GM12872 (cell line): ENCODE measurements around the gene SLC25A13.

ENCODE experiments used
- CTCF ChIP-seq: IDR thresholded peaks from 3 replicates; pipeline ENCODE4 v1.5.1; 2011; ENCODE audit warnings: low read depth, mild to moderate bottlenecking, low read length, moderate library complexity; ENCODE audit not compliant: insufficient read depth

SLC25A13 gene

GRCh38 chr7:96248405-96248804, 73.5 kb downstream of the SLC25A13 start:
- no peak for TF ChIP-seq CTCF

GRCh38 chr7:96246919-96247318, 75.0 kb downstream of the SLC25A13 start:
- TF ChIP-seq CTCF = no peak

GRCh38 chr7:96244992-96245292, 77.0 kb downstream of the SLC25A13 start:
- TF ChIP-seq CTCF = no peak

GRCh38 chr7:96244244-96244991, 77.5 kb downstream of the SLC25A13 start:
- TF ChIP-seq CTCF = no peak

GRCh38 chr7:96243241-96243640, 78.7 kb downstream of the SLC25A13 start:
- TF ChIP-seq CTCF = no peak

- no peak for TF ChIP-seq CTCF
Measured at GRCh38 chr7:96241855-96242254, 80.0 kb downstream of the SLC25A13 start.

GRCh38 chr7:96238976-96239766, 82.7 kb downstream of the SLC25A13 start:
- no peak for TF ChIP-seq CTCF
